Astrocyte of the hippocampus (primary cell): ENCODE data around the gene EFCAB5.
"Not testable (repeated sequence)": the region's sequence is repeated elsewhere in the genome, so short reads cannot be mapped to it uniquely, and the experiment has no call there.

ENCODE experiments used
- DNase-seq: peaks from one replicate; pipeline ENCODE4 v3.0.0; 2011; ENCODE audit warnings: low read depth, low spot score

The EFCAB5 gene

GRCh38 chr17:29935909-29936308, 5.5 kb upstream of the EFCAB5 start:
- not testable (repeated sequence) for DNase-seq

DNA sequence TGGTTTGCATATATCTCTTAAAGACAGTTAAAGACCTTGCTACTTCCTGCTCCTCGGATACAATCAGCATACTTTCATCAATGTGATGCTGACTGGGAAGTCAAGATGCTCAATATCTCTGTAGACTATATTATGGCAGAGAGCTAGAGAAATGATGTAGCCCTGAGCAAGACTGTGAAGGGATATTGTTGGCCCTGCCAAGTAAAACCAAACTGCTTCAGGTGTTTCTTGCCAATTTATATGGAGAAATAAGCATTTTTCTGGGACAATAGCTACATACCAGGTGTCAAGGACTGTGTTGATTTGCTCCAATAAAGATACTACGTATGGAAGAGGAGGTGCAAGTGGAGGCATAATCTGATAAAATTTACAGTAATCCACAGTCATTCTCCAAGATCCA, 4.7 kb upstream of the EFCAB5 start:
- DNase-seq, result no peak

DNA sequence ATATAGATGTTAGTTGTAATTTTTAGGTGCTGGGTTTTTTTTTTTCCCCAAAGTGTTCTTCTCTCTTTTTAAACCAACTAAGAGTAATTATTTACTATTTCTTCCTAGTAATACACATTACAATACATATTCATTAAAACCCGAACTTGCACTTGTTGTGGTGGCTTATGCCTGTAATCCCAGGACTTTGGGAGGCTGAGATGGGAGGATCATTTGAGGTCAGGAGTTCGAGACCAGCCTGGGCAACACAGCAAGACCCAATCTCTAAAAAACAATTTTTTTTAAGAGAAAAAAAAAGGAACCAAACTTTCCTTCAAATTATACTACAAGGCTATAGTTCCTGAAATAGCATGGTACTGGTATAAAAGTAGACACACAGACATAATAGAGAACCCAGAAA, 3.8 kb downstream of the EFCAB5 start:
- no peak for DNase-seq

GRCh38 chr17:29948448-29949215, 7.2 kb downstream of the EFCAB5 start:
- DNase-seq, result no peak

- no peak for DNase-seq
Measured at GRCh38 chr17:29949696-29950095, 8.3 kb downstream of the EFCAB5 start.

DNA sequence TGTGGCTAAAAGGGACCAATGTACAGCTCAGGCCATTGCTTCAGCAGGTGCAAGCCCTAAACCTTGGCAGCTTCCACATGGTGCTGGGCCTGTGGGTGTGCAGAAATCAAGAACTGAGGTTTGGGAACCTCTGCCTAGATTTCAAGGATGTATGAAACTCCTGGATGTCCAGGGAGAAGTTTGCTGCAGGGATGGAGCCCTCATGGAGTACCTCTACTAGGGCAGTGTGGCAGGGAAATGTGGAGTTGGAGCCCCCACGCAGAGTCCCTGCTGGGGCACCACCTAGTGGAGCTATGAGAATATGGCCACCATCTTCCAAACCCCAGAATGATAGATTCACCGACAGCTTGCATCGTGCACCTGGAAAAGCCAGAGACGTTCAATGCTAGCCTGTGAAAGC, 13.0 kb downstream of the EFCAB5 start:
- no peak for DNase-seq

GRCh38 chr17:29956225-29956624, 14.8 kb downstream of the EFCAB5 start:
- no peak for DNase-seq

GRCh38 chr17:29957488-29957887, 16.1 kb downstream of the EFCAB5 start:
- not testable (repeated sequence) for DNase-seq

GRCh38 chr17:29958947-29959657, 17.7 kb downstream of the EFCAB5 start:
- DNase-seq, result peak; percentile 17

- no peak for DNase-seq
Measured at GRCh38 chr17:29959658-29960337, 18.4 kb downstream of the EFCAB5 start.

- no peak for DNase-seq
Measured at GRCh38 chr17:29962656-29963055, 21.2 kb downstream of the EFCAB5 start.

- no peak for DNase-seq
Measured at GRCh38 chr17:29968271-29968670, 26.8 kb downstream of the EFCAB5 start.

DNA sequence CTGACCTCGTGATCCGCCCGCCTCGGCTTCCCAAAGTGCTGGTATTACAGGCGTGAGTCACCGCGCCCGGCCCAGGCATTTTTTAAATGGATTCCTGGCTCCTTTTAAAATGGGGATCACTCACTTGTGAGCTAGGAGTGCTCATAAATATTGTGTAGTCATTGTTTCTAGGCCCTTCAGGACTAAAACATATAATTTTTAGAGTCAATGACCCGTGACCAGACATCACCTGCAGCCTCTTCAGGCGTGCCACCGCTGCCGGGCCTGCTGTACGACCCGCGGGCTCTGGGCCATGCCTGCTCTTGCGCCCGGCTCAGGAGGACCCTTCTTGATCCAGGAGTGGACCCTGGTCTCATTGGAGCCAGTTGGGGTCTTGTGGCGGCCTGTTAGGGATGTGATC, 30.8 kb downstream of the EFCAB5 start:
- DNase-seq, result no peak

GRCh38 chr17:29973005-29973404, 31.6 kb downstream of the EFCAB5 start:
- DNase-seq, result no peak

- no peak for DNase-seq
Measured at GRCh38 chr17:29977836-29978235, 36.4 kb downstream of the EFCAB5 start.

GRCh38 chr17:29980261-29980660, 38.8 kb downstream of the EFCAB5 start:
- peak; percentile 58 for DNase-seq

DNA sequence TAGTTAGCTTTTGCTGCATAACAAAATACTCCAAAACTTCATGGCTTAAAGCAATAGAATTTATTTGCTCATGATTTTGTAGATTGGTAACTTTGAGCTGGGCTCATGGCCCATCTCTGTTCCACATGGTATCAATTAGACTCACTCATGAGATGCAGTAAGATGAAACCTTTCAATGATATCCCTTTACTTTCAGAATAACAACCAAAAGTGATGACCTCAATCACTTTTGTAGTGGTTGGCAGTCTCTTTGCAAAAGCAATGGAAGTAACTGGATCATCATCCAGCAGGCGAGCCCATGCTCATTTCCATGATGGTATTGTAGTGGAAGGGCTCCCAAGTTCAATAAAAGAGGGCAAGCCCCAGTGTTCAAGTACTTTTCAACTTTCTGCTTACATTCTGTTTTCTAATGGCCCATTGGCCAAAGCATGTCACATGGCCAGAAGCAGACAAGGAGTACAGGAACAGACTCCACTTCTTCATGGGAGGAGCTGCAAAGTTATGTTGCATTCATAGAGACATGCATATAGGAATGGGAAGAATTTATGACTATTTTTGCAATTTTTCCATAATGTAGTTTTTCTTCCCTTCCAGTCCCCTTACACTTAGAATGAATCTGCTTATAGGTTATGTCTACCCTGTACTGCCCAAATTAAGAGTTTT, 41.7 kb downstream of the EFCAB5 start:
- no peak for DNase-seq

DNA sequence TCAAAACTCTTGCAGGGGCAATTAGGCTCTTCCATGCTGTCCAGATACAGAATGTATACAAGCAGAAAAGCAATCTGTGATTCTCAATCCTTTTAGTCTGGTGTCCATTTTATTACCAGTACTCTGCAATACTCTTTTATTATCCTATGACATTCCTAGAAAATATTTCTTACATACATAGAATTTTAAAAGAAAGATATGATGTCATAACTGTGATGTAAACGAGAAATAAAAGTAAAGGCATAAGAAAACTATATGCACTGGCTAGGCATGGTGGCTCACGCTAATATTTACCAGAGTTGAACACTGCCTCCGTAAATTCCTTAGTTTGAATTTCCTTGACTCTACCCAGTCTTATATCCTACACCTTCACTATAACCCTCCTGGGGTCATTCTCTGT, 55.0 kb downstream of the EFCAB5 start:
- DNase-seq, result no peak

DNA sequence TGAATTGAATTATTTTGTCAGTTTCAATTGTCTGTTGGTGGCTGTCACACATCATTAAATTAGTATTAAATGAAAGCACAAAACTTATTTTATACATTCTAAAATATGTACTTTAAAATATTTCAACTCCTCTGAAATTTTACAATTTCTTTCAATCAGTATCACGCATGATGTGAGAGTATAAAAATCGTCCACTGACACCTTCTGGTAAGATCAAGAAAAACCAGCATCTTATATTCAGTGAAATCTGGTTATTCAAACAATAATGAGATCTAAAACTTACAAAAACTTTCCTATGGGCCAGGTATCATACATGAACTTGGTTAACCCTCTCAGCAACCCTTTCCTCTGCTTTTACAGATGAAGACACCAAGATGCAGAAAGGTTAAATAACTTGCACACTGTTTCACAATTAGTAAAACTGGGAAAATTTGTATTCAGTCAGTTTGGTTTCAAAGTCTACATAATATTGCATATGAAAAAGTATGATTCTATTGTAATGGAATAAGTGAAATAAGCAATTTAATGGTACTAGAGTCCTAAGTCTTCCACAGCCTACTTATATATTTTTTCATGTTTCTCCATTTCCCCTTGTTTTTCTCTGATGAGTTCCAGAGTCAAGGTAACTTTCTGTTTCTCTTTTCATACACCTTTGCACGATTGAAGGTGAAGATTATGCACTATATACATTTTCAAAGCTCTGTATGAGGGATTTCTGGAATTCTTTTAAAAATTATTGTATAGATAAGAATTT, 58.7 kb downstream of the EFCAB5 start:
- no peak for DNase-seq

DNA sequence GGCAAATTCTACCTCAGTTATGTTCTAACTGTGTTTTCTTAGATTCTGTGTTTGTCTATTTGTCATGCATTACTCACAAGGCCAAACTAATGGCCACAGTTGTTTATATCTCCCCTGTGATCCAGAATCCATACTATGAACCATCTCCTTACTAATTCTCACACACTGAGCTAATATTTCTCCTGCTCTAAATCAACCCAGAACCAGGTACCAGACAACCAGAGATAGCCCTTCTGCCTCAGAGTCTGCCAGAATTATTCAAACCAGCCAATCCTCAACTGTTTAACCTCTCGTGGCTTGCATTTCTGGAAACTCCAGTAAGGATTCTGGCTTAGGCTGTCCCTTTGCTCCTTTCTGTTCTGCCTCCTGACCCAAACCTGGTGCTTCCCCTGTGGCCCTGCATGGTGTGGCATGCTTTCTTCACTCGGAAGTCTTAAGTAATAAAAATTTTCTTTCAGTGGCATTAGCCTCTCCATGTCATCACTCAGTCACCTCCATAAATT, 59.4 kb downstream of the EFCAB5 start:
- DNase-seq, result no peak

- no peak for DNase-seq
Measured at GRCh38 chr17:30002088-30002487, 60.7 kb downstream of the EFCAB5 start.
